Measurements from ENCODE around the gene WDR36. TPM values are rescaled to one million over a fixed set of nuclear protein-coding genes. Genes with fewer than 3 reads are reported as not detected.

WDR36 gene
- total RNA-seq, 1 experiment from 2014 or later = 53.6 TPM

GRCh38 chr5:111121926-111122325 lies 29.8 kb downstream of the WDR36 start:
- Histone ChIP-seq H3K4me1 (ENCODE audit: control insufficient read depth in 1 of 2, insufficient read depth in 2 of 2, low read length in 2 of 2) (no peaks in the 10 kb centered on the region), H3K27ac (ENCODE audit: low read depth, low read length) (no peak overlapping the region), H2AFZ (ENCODE audit: low read depth, low read length, poor library complexity, severe bottlenecking) (no peak overlapping the region), H4K20me1 (ENCODE audit: insufficient read depth) (peaks cover 4% of the 10 kb centered on the region; the same call in 1 of the 2 replicates), H3K4me3 (replicated peaks in 1 of 2; ENCODE audit: low read depth in 1 of 2, low read length in 2 of 2) (no peak overlapping the region), H3K4me2 (ENCODE audit: low read length) (no peak overlapping the region), H3K27me3 (ENCODE audit: insufficient read depth, low read length) (no peaks in the 10 kb centered on the region), H3K36me3 (ENCODE audit: control insufficient read depth in 1 of 2, insufficient read depth in 2 of 2, low read length in 2 of 2) (peaks cover 48 to 65% of the 10 kb centered on the region in 2 experiments), H3K9me3 (ENCODE audit: control insufficient read depth in 1 of 2, insufficient read depth in 1 of 2, low read depth in 1 of 2, low read length in 2 of 2) (no peaks in the 10 kb centered on the region), H3K9ac (ENCODE audit: low read length) (no peak overlapping the region), H3K9me2 (ENCODE audit: insufficient read depth) (no peaks in the 10 kb centered on the region), H3K79me2 (ENCODE audit: insufficient read depth, low read length) (peaks cover 20% of the 10 kb centered on the region; the same call in 1 of the 2 replicates)
- intact Hi-C loops (cut with micrococcal nuclease) = no loop called here
- POLR2A ChIA-PET = no interaction called here
- CTCF ChIA-PET = no interaction called here
- no peak for DNase-seq (ENCODE audit: low read depth, low spot score)
- no peak for TF ChIP-seq CEBPB (IDR thresholded peaks at IDR 0.05; ENCODE audit: low read depth)
- no peak for TF ChIP-seq ELF1 (IDR thresholded peaks at IDR 0.05; ENCODE audit: borderline replicate concordance, low read depth)
- TF ChIP-seq POLR2A (IDR thresholded peaks at IDR 0.05; ENCODE audit: borderline replicate concordance, extremely low read depth, insufficient read depth, insufficient read length) = no peak
- TF ChIP-seq ZBTB33 (IDR thresholded peaks at IDR 0.05; ENCODE audit: extremely low read depth, insufficient replicate concordance, low read length) = no peak
- no peak for TF ChIP-seq JUND (IDR thresholded peaks at IDR 0.05)
- TF ChIP-seq YY1 (IDR thresholded peaks at IDR 0.05; ENCODE audit: extremely low read depth, insufficient replicate concordance, low read depth, low read length) = no peak
- TF ChIP-seq ZNF274 (IDR thresholded peaks at IDR 0.05; ENCODE audit: low read depth, low read length) = no peak
- no peak for TF ChIP-seq ZFX (IDR thresholded peaks at IDR 0.05)
- no peak for TF ChIP-seq REST (IDR thresholded peaks at IDR 0.05; ENCODE audit: low read depth)
- TF ChIP-seq CTCF (IDR thresholded peaks at IDR 0.05 in 2 of 3, conservative IDR thresholded peaks at IDR 0.05 in 1 of 3; ENCODE audit: borderline replicate concordance in 1 of 3, insufficient read depth in 1 of 3, low read depth in 2 of 3, low read length in 2 of 3) = no peak
- no peak for TF ChIP-seq POLR2AphosphoS5 (IDR thresholded peaks at IDR 0.05; ENCODE audit: low read depth, low read length)
- no peak for TF ChIP-seq TCF7L2 (IDR thresholded peaks at IDR 0.05; ENCODE audit: borderline replicate concordance, extremely low read depth, insufficient read depth, insufficient read length)
- BruUV-seq (replicated peaks) = no TSS peak
- no peak for ATAC-seq
- RAD21 ChIA-PET (ENCODE audit: low non-redundant PET in 1 of 2, low total read pairs in 2 of 2, uncharacterized antibody in 2 of 2, unreplicated experiment in 2 of 2) = no interaction called here
